HG02642 (cell line): ENCODE results near the gene CCDC54.
"Not testable (repeated sequence)": the region's sequence is repeated elsewhere in the genome, so short reads cannot be mapped to it uniquely, and the experiment has no call there.

Experiments
- ATAC-seq: cut with Tn5 transposase; IDR thresholded peaks from one replicate; pipeline ENCODE4 v1.9.1; 2021; ENCODE audit warnings: mild to moderate bottlenecking; ENCODE audit not compliant: unreplicated experiment, poor library complexity

Gene CCDC54

GRCh38 chr3:107377151-107377550 is at the start of gene CCDC54:
Gene CCDC54 (plus strand): TSS chr3:107377439. CDS start chr3:107377588, 149 bp downstream.
- no peak for ATAC-seq

GRCh38 chr3:107328069-107328468 is 49.2 kb upstream of the CCDC54 start:
- no peak for ATAC-seq

GRCh38 chr3:107329088-107329487 is 48.2 kb upstream of the CCDC54 start:
- ATAC-seq: no peak

- ATAC-seq: not testable (repeated sequence)
These were observed 37.5 kb upstream of the CCDC54 start for GRCh38 chr3:107339690-107340089.

GRCh38 chr3:107344722-107345121 is 32.5 kb upstream of the CCDC54 start:
- ATAC-seq: no peak

- ATAC-seq: no peak
These were observed 31.3 kb upstream of the CCDC54 start for GRCh38 chr3:107345822-107346405.

- no peak for ATAC-seq
These were observed 30.7 kb upstream of the CCDC54 start for GRCh38 chr3:107346564-107346963.

- ATAC-seq: no peak
These were observed 29.5 kb upstream of the CCDC54 start for GRCh38 chr3:107347751-107348150.

GRCh38 chr3:107356706-107357105 is 20.5 kb upstream of the CCDC54 start:
- ATAC-seq: no peak

GRCh38 chr3:107361633-107362032 is 15.6 kb upstream of the CCDC54 start:
- ATAC-seq: no peak

GRCh38 chr3:107365051-107365450 is 12.2 kb upstream of the CCDC54 start:
- ATAC-seq: no peak

GRCh38 chr3:107366766-107367165 is 10.5 kb upstream of the CCDC54 start:
- ATAC-seq: no peak

GRCh38 chr3:107367353-107367752 is 9.9 kb upstream of the CCDC54 start:
- ATAC-seq: no peak

GRCh38 chr3:107368654-107369398 is 8.4 kb upstream of the CCDC54 start:
- no peak for ATAC-seq

GRCh38 chr3:107369791-107370190 is 7.4 kb upstream of the CCDC54 start:
- ATAC-seq: no peak

GRCh38 chr3:107370907-107371306 is 6.3 kb upstream of the CCDC54 start:
- no peak for ATAC-seq

- ATAC-seq: no peak
These were observed 4.7 kb upstream of the CCDC54 start for GRCh38 chr3:107372506-107372905.

- ATAC-seq: no peak
These were observed 3.3 kb upstream of the CCDC54 start for GRCh38 chr3:107373896-107374295.

- ATAC-seq: no peak
These were observed 1.6 kb upstream of the CCDC54 start for GRCh38 chr3:107375682-107376081.

GRCh38 chr3:107382631-107383030 is 5.4 kb downstream of the CCDC54 start:
- ATAC-seq: no peak

GRCh38 chr3:107384428-107384827 is 7.2 kb downstream of the CCDC54 start:
- no peak for ATAC-seq

- no peak for ATAC-seq
These were observed 7.7 kb downstream of the CCDC54 start for GRCh38 chr3:107384907-107385306.
